Osteoblast (primary cell): Measurements from ENCODE around the gene KCNJ4. TPM values are rescaled to one million over a fixed set of nuclear protein-coding genes. Genes with fewer than 3 reads are reported as not detected.

ENCODE experiments used
- DNase-seq: peaks from one replicate; pipeline ENCODE4 v3.0.0; 2011; ENCODE audit warnings: low spot score, mixed read lengths; ENCODE audit not compliant: insufficient read length; ENCODE audit errors: missing footprints
- H2AFZ ChIP-seq: 2 replicates; pipeline ENCODE4 v1.6.0; 2011; ENCODE audit warnings: mild to moderate bottlenecking, low read length
- H3K27ac ChIP-seq: 2 replicates; pipeline ENCODE4 v1.5.1; 2011; ENCODE audit warnings: mild to moderate bottlenecking, low read depth, low read length, moderate library complexity
- H3K27me3 ChIP-seq: 2 replicates; pipeline ENCODE4 v1.6.0; 2012; ENCODE audit warnings: mild to moderate bottlenecking, control low read depth, inconsistent platforms, low read length, moderate library complexity; ENCODE audit not compliant: insufficient read depth
- H3K36me3 ChIP-seq: 2 replicates; pipeline ENCODE4 v1.5.1; 2011; ENCODE audit warnings: mild to moderate bottlenecking, low read length, control low read depth, moderate library complexity; ENCODE audit not compliant: insufficient read depth
- H3K4me1 ChIP-seq: 2 replicates; pipeline ENCODE4 v1.5.1; 2011; ENCODE audit warnings: mild to moderate bottlenecking, low read length, control low read depth, moderate library complexity; ENCODE audit not compliant: insufficient read depth
- H3K4me2 ChIP-seq: 2 replicates; pipeline ENCODE4 v1.6.0; 2011; ENCODE audit warnings: mild to moderate bottlenecking, low read length; ENCODE audit not compliant: insufficient read depth
- H3K4me3 ChIP-seq: fragments of 200-600 bp; sonication (generic); 3 replicates; pipeline ENCODE4 v1.5.1; 2012; ENCODE audit warnings: mild to moderate bottlenecking, low read length, inconsistent platforms; ENCODE audit not compliant: insufficient read depth
- H3K79me2 ChIP-seq: 2 replicates; pipeline ENCODE4 v1.6.0; 2012; ENCODE audit warnings: mild to moderate bottlenecking, low read length, control low read depth, inconsistent platforms; ENCODE audit not compliant: insufficient read depth
- H3K9me3 ChIP-seq: 2 replicates; pipeline ENCODE4 v1.5.1; 2011; ENCODE audit warnings: low read depth, low read length, control low read depth
- H4K20me1 ChIP-seq: 2 replicates; pipeline ENCODE4 v1.6.0; 2012; ENCODE audit warnings: mild to moderate bottlenecking, low read length, control low read depth; ENCODE audit not compliant: insufficient read depth
- CTCF ChIP-seq: IDR thresholded peaks from 2 replicates; pipeline ENCODE4 v1.5.1; 2011; ENCODE audit warnings: mild to moderate bottlenecking, low read depth, low read length, moderate library complexity; ENCODE audit errors: extremely low read depth
- total RNA-seq: library from RNA; depleted of rRNA; stranded (reverse); fragments of >200 nt; gene quantifications from 2 replicates; pipeline ENCODE4 v1.2.3, GENCODE V29; 2012

Gene KCNJ4
- total RNA-seq, 1 donor: not detected

- H3K4me2 ChIP-seq: no peak overlapping the region
- H3K36me3 ChIP-seq: no peaks in the 10 kb centered on the region
- H3K27ac ChIP-seq: no peak overlapping the region
- peaks cover 2% of the 10 kb centered on the region for H3K4me1 ChIP-seq
- DNase-seq: peak; percentile 80
- no peaks in the 10 kb centered on the region for H3K79me2 ChIP-seq
- H3K9me3 ChIP-seq: no peaks in the 10 kb centered on the region
- peaks cover 84% of the 10 kb centered on the region for H3K27me3 ChIP-seq
- TF ChIP-seq CTCF: no peak
- no peak overlapping the region for H2AFZ ChIP-seq
- H3K4me3 ChIP-seq: no peak overlapping the region
- peaks cover 2% of the 10 kb centered on the region for H4K20me1 ChIP-seq
Measured at GRCh38 chr22:38456272-38456835, 1.4 kb upstream of the KCNJ4 start.

GRCh38 chr22:38455530-38456271 is 702 bp upstream of the KCNJ4 start:
- no peaks in the 10 kb centered on the region for H3K79me2 ChIP-seq
- TF ChIP-seq CTCF: no peak

GRCh38 chr22:38454353-38455075 is 485 bp downstream of the KCNJ4 start:
- TF ChIP-seq CTCF: no peak
- no peak overlapping the region for H2AFZ ChIP-seq
- H4K20me1 ChIP-seq: peaks cover 2% of the 10 kb centered on the region
- no peak overlapping the region for H3K4me3 ChIP-seq
- DNase-seq: peak; percentile 85
- no peaks in the 10 kb centered on the region for H3K4me1 ChIP-seq
- H3K27ac ChIP-seq: no peak overlapping the region
- no peaks in the 10 kb centered on the region for H3K9me3 ChIP-seq
- H3K79me2 ChIP-seq: no peaks in the 10 kb centered on the region
- no peak overlapping the region for H3K4me2 ChIP-seq
- H3K36me3 ChIP-seq: no peaks in the 10 kb centered on the region
- peaks cover 84% of the 10 kb centered on the region for H3K27me3 ChIP-seq

More at GRCh38 chr22:38455530-38456271, 702 bp upstream of the KCNJ4 start:
- peak; percentile 96 for DNase-seq
- Histone ChIP-seq H3K36me3 (no peaks in the 10 kb centered on the region), H3K27me3 (peaks cover 84% of the 10 kb centered on the region), H3K27ac (no peak overlapping the region), H3K4me1 (no peaks in the 10 kb centered on the region), H3K9me3 (no peaks in the 10 kb centered on the region), H3K4me2 (no peak overlapping the region), H3K4me3 (no peak overlapping the region), H4K20me1 (peaks cover 2% of the 10 kb centered on the region), H2AFZ (no peak overlapping the region)

GRCh38 chr22:38453996-38454352 is 1.0 kb downstream of the KCNJ4 start:
- TF ChIP-seq CTCF: no peak
- Histone ChIP-seq H3K36me3 (no peaks in the 10 kb centered on the region), H3K79me2 (no peaks in the 10 kb centered on the region), H3K4me2 (no peak overlapping the region), H4K20me1 (peaks cover 2% of the 10 kb centered on the region), H2AFZ (no peak overlapping the region), H3K4me3 (no peak overlapping the region), H3K9me3 (no peaks in the 10 kb centered on the region), H3K4me1 (no peaks in the 10 kb centered on the region), H3K27me3 (peaks cover 81% of the 10 kb centered on the region), H3K27ac (no peak overlapping the region)
- DNase-seq: peak; percentile 78
